Posterior cingulate gyrus (tissue), 11 donors: Measurements from ENCODE around the gene SYTL3.
"Not testable (repeated sequence)": the region's sequence is repeated elsewhere in the genome, so short reads cannot be mapped to it uniquely, and the experiment has no call there.

Experiments
- DNase-seq, 10 donors: peaks; one replicate each; pipeline versions ENCODE4 v3.0.0 to v3.0.0-alpha.2; 2020 to 2021; ENCODE audit warnings: mixed read lengths in 3 of 10
- intact Hi-C: fragments of 100-400 bp; cut with DNase I; formaldehyde crosslinking; loops from one replicate; pipeline ENCODE4 v1.15.1; 2023

The SYTL3 gene

GRCh38 chr6:158649289-158650143, at the start of gene SYTL3:
TSS of gene SYTL3 (plus strand) at chr6:158650054. CDS start at chr6:158663269, 13,215 bp downstream.
- peak in 1 of 10 donors; percentile 56 for DNase-seq
- intact Hi-C loops = no loop called here

GRCh38 chr6:158603261-158604047, 46.4 kb upstream of the SYTL3 start:
- intact Hi-C loops = loop anchor here (2.0 kb wide), 1 partner anchor 389 kb away; no protein-coding TSS in a partner anchor

GRCh38 chr6:158604048-158604406, 45.8 kb upstream of the SYTL3 start:
- DNase-seq = peak in 2 of 10 donors; percentile 49 to 66
- intact Hi-C loops = loop anchor here (2.0 kb wide), 1 partner anchor 389 kb away; no protein-coding TSS in a partner anchor

More at GRCh38 chr6:158603261-158604047, 46.4 kb upstream of the SYTL3 start:
- DNase-seq = no peak

- DNase-seq = peak in 8 of 10 donors; percentile 25 to 90 (median 67)
- intact Hi-C loops = loop anchor here (2.0 kb wide), 1 partner anchor 391 kb away; no protein-coding TSS in a partner anchor
Observed at GRCh38 chr6:158605266-158605878, 44.5 kb upstream of the SYTL3 start.

- intact Hi-C loops = not testable (repeated sequence)
- peak in 1 of 10 donors; percentile 71 for DNase-seq
Observed at GRCh38 chr6:158606011-158606410, 43.8 kb upstream of the SYTL3 start.

GRCh38 chr6:158606935-158607334, 42.9 kb upstream of the SYTL3 start:
- intact Hi-C loops = no loop called here

GRCh38 chr6:158607411-158608170, 42.3 kb upstream of the SYTL3 start:
- peak in 1 of 10 donors; percentile 77 for DNase-seq
- intact Hi-C loops = no loop called here

More at GRCh38 chr6:158606935-158607334, 42.9 kb upstream of the SYTL3 start:
- DNase-seq = no peak

- intact Hi-C loops = no loop called here
- peak in 1 of 10 donors; percentile 54 for DNase-seq
Observed at GRCh38 chr6:158608221-158608620, 41.6 kb upstream of the SYTL3 start.

- DNase-seq = peak in 1 of 10 donors; percentile 30
- intact Hi-C loops = no loop called here
Observed at GRCh38 chr6:158609455-158610155, 40.2 kb upstream of the SYTL3 start.

GRCh38 chr6:158610319-158610968, 39.4 kb upstream of the SYTL3 start:
- peak in 1 of 10 donors; percentile 63 for DNase-seq
- intact Hi-C loops = no loop called here

GRCh38 chr6:158611039-158611438, 38.8 kb upstream of the SYTL3 start:
- intact Hi-C loops = no loop called here
- no peak for DNase-seq

- no peak for DNase-seq
- intact Hi-C loops = no loop called here
Observed at GRCh38 chr6:158611541-158612370, 38.1 kb upstream of the SYTL3 start.

GRCh38 chr6:158614606-158615005, 35.2 kb upstream of the SYTL3 start:
- DNase-seq, intact Hi-C loops: not testable (repeated sequence)

GRCh38 chr6:158618289-158618688, 31.6 kb upstream of the SYTL3 start:
- intact Hi-C loops, DNase-seq: not testable (repeated sequence)

GRCh38 chr6:158619922-158620801, 29.7 kb upstream of the SYTL3 start:
- intact Hi-C loops = no loop called here
- DNase-seq = no peak

- intact Hi-C loops = no loop called here
- peak in 1 of 10 donors; percentile 55 for DNase-seq
Observed at GRCh38 chr6:158620963-158621693, 28.7 kb upstream of the SYTL3 start.
